ENCODE measurements around the gene GM2A.

DNA sequence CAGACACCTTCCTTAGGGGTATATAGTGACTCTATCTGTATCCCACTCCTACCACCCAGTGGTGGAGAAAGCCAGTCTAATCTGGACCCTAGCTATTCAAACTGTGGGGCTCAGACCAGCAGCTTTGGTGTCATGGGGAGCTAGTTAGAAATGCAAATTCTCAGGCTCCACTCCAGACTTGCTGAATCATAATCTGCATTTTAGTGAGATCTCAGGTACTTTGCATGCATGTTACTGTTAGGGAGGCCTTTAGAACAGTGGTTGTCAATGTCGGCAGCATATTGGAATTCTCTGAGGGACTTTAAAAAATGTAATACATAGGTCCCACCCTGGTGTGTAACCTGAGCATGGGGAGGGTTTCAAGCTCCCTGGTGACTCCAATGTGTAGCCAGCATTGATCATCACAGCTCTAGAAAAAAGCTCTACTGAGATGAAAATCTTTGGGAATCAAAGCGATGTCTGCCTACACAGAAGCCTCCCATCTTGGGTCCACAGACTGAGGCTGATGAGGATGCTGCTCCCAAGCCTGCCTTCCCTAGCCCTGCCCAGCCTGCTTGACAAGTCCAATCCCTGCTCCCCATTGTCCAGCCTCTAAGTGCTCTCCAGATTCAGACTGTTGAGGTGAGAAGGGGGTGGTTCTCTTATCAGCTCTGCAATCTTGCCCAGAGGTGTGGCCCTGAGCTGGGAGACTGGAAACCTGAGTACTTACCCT, 11.9 kb upstream of the GM2A start:
- TF ChIP-seq, protein P1, sequence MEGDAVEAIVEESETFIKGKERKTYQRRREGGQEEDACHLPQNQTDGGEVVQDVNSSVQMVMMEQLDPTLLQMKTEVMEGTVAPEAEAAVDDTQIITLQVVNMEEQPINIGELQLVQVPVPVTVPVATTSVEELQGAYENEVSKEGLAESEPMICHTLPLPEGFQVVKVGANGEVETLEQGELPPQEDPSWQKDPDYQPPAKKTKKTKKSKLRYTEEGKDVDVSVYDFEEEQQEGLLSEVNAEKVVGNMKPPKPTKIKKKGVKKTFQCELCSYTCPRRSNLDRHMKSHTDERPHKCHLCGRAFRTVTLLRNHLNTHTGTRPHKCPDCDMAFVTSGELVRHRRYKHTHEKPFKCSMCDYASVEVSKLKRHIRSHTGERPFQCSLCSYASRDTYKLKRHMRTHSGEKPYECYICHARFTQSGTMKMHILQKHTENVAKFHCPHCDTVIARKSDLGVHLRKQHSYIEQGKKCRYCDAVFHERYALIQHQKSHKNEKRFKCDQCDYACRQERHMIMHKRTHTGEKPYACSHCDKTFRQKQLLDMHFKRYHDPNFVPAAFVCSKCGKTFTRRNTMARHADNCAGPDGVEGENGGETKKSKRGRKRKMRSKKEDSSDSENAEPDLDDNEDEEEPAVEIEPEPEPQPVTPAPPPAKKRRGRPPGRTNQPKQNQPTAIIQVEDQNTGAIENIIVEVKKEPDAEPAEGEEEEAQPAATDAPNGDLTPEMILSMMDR (IDR thresholded peaks at IDR 0.05) = no peak
- TF ChIP-seq POLR2A (IDR thresholded peaks at IDR 0.05) = no peak

All from esophagus squamous epithelium (tissue), 4 donors.